Limb (tissue), 2 donors: ENCODE data around the gene EBF3.
"Not testable (repeated sequence)": the region's sequence is repeated elsewhere in the genome, so short reads cannot be mapped to it uniquely, and the experiment has no call there.

Experiments
- DNase-seq, 2 donors: peaks; one replicate each; pipeline ENCODE4 v3.0.0-alpha.2; 2016; ENCODE audit errors: extremely low spot score in 2 of 2

The EBF3 gene

GRCh38 chr10:129929343-129930292, 34.5 kb downstream of the EBF3 start:
- DNase-seq, result no peak

DNA sequence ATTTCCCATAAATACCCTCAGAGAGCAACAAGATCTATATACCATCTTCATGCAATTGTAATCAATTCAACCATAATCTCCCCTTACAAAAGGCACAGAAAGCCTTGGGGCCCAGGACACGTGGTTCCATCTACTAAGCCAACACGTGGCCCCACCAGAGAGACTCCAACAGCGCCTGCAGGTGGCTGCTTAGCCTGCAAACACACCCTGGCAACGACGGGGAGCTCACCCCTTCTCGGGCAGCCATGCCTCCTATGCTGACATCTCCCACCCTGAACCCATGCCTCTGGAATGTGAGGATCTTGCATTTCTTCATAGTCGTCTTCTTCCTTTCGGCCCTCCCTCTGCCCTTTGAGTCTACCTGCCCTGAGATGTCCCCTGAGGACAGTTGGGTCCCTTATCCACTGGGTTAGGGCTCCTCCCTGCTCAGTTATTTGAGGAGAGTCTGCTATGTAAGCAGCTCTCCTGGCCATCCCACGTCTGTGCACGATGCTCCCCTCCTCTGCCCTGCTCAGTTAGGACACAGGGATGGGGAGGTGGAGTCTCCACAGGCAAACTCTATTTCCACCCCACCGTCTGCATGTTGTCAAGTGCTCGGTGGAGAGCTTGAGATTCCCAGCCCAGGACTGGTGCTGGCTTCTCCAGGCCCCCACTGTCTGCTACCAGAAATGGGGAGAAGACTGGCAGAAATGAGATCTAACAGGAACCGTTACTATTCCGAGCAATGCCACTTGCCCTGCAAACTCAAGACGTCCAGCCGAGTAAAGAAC, 36.5 kb downstream of the EBF3 start:
- DNase-seq, result no peak

DNA sequence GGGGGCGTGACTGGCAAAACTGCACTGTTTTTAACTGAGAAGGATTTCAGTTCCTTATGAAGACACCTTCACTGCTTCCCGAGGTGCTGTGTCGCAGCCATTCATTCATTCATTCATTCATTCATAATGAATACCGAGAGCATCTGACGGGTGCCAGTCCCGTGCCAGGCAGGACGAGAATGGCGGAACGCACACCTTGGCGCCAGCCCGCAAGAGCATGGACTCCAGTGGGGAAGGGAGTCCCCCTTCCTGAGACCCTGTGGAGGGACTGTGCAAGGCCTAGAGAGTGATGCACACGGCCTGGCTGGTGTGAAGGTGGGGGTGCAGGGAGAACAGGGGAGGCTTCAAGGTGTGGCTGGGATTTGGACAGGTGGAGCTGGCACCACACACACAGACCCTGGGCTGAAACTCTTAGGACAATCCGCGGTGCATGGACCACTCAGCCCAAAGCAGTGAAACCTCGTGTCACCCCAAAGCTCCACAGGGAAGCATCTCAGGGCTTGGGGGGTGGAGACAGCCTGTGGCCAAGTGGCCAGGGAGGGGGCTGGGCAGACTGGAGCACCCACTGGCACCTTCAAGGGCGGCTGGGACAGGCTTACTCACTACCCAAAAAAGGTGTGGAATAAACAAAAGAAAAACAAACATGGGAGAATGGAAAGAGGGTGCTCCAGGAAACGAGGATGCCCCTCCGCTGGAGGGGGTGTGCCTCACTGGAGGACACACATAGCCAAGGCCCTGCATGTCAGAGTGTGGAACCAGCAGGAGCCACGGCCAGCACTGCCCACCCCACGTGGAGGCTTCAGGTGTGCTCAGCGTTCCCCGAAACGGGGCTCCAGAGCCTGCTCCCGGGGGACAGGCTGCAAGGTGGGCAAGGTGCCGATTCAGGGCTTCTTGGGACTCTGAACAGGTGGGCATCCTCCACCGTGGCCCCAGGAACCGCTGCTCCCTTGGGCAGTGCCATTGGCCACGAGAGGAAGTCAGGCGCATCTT, 37.7 kb downstream of the EBF3 start:
- DNase-seq, result no peak

DNA sequence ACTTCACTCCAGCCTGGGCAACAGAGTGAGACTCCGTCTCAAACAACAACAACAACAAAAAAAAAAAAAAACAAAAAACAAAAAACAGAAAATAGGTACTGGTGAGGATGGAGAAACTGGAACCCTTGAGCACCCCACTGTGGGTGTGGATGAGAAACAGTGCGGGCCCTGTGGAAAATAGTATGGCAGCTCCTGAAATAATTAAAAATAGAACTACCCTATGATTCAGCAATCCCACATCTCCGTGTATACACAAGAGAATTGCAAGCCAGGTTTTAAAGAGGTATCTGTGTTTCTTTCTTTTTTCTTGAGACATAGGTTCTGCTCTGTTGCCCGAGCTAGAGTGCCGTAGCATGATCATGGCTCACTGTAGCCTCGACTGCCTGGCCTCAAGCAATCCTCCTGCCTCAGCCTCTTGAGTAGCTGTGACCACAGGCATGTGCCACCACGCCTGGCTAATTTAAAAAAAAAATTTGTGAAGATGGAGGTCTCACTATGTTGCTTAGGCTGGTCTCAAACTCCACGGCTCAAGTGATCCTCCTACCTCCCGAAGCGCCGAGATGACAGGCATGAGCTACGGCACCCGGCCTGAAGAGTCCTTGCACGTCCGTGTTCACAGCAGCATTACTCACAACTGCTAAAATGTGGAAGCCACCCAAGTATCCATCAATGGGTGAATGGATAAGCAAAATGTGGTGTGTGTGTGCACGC, 39.5 kb downstream of the EBF3 start:
- no peak for DNase-seq

DNA sequence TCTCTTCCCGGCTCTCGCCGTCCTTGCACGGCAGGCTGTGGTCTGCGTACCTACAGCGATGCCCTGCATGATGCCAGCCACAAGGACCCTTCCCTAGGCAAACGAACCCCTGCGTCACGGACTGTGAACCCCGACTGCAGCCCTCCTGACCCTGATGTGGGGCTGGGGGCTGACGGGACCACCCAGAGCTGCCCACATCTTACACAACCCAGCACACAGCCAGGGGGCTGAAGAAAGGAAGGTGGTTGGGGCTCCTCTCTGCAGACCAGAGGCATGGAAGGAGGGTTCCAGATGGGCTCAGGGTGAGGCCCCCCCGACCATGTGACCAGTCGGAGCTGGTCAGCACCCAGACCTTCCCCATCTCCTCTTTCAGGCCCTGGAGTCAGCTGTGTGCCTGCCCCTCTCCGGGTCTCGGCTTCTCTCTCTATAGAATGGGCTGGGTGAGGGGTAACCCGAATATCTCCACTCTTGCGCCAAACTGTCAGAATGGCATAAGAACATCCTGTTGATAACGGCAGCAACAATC, 41.4 kb downstream of the EBF3 start:
- no peak for DNase-seq

GRCh38 chr10:129921801-129922597, 42.1 kb downstream of the EBF3 start:
- DNase-seq, result no peak

GRCh38 chr10:129921065-129921670, 42.9 kb downstream of the EBF3 start:
- DNase-seq, result no peak

GRCh38 chr10:129920187-129920586, 43.9 kb downstream of the EBF3 start:
- not testable (repeated sequence) for DNase-seq

DNA sequence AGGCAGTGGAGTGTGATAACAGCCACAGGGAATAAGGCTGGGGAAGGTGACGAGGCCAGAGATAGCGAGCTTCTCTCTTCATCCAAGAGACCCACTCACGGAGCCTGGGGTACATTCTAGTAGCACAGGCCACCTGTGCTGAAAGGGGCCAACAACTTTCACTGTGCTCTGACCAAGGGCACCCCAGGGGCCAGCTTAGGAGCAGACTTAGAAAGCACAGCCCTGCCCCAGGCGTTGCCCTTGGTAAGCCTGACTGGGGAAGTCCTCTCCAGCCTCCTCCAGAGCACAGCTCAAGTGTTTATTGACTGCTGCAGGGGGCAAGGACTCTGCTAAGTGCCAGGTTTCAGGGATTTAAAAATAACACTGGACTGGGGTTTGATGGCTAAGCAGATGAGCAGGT, 44.7 kb downstream of the EBF3 start:
- no peak for DNase-seq

- no peak for DNase-seq
Observed at GRCh38 chr10:129918836-129919235, 45.2 kb downstream of the EBF3 start.

- DNase-seq, result no peak
Observed at GRCh38 chr10:129918401-129918800, 45.7 kb downstream of the EBF3 start.

DNA sequence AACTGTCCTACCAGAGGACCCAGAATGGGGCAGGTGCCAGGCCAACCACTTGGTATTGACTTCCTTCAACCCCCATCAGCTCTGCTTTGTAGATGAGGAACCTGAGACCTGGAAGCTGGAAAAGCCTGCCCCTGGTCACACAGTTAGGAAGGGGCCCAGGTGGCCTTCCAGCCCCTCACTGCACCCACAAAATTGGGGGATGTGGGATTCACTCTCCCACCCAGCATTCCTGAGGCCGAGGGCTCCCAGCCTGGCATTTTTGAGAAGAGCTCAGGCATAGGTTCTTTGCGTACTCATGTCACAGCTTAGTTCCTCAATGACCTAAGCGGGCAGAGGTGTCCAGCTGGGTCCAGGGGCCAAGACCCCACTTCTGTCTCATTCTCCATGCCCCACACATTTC, 46.1 kb downstream of the EBF3 start:
- no peak for DNase-seq

DNA sequence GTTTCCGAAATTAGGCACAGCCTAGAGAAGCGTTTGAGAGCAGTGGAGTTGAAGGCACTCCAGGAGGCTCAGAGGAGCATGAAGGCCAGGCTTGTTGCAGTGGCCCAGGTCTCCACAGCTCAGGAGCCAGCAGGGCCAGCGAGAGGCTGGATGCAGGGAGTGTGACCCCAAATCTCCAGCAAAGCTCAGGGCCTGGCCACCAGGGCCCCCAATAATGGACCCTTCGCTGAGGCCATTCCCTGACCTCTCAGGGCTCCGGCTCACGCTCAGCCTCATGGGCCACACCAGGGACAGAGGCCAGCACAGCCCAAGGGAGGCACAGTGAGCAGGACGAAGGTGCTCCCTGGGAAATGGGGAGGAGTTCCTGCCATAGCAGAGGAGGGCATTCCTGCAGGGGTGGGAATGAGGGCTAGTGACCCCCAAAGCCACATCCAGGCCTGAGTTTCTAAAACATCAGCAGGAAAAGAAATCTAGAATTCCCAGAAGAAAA, 47.5 kb downstream of the EBF3 start:
- no peak for DNase-seq

GRCh38 chr10:129915526-129916378, 48.3 kb downstream of the EBF3 start:
- DNase-seq, result no peak

DNA sequence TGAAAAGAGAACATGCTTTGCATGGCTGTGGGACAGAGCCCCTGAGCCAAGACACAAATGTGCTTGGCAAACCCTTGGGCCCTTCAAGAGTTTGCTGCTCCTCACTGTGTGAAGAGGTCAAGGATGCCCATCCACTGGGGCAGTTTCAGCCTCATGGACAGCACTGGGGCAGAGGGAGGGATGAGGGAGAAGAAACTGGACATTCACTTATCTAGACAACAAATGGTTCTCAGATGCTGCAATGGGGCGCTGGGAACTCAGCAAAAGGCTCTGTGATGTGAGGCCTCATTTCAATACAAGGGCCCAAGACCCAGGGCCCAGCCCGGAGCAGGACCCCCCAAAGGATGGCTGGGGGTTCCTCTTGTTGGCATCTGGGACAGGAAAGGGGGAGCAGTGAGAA, 49.1 kb downstream of the EBF3 start:
- no peak for DNase-seq

DNA sequence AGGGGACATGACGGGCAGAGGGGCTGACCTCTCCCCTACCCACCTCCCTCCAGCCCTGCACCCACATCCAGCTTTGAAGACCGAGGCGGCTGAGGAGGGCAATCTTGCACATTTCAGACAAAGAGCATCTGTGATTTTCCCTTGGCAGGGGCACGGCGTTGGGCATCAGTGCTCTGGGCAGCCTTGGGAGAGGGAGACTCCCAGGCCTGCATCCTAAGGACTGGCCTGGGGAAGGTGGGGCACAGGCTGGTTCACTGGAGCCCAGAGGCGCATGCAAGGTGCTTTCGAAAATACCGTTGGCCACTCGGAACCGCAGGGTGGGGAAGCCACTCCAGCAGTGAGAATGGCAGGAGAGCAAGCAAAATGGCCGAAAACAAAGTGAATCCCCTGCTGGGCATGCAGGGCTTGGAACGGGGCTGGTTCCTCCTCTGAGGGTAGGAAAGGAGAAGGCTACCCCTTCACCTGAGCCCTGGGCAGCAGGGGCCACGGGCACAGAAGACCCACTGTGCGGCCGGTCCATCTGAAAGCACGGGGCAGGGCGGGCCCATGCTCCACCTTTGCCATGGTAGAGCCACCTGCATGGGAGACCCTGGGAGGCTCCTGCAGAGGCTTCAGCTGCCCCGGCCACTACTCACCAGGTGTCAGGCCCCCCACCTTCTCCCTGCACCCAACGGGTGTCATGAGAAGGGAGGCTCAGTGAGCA, 49.8 kb downstream of the EBF3 start:
- DNase-seq, result no peak

- no peak for DNase-seq
Observed at GRCh38 chr10:129912986-129913695, 50.9 kb downstream of the EBF3 start.
